Stimulated activated naive CD8-positive, alpha-beta T cell treated with anti-CD3 and anti-CD28 coated beads, Interleukin-15, Interleukin-2, amounts not matched to agents 100 ng/mL and 50 ng/mL, for 24 hours (primary cell): ENCODE data around the gene RNU1-3.
"Not testable (repeated sequence)": the region's sequence is repeated elsewhere in the genome, so short reads cannot be mapped to it uniquely, and the experiment has no call there.

ENCODE experiments used
- H3K27ac Mint-ChIP-seq: one replicate; pipeline ENCODE4 v1.8.0; 2021; ENCODE audit warnings: mild to moderate bottlenecking, mixed read lengths
- H3K27me3 Mint-ChIP-seq: one replicate; pipeline ENCODE4 v1.8.0; 2021; ENCODE audit warnings: mixed read lengths
- H3K36me3 Mint-ChIP-seq: one replicate; pipeline ENCODE4 v1.8.0; 2021; ENCODE audit warnings: low read depth, mixed read lengths
- H3K4me1 Mint-ChIP-seq: one replicate; pipeline ENCODE4 v1.8.0; 2021; ENCODE audit warnings: low read depth, mixed read lengths
- H3K4me3 Mint-ChIP-seq: one replicate; pipeline ENCODE4 v1.8.0; 2021; ENCODE audit warnings: mild to moderate bottlenecking, mixed read lengths
- H3K9me3 Mint-ChIP-seq: one replicate; pipeline ENCODE4 v1.8.0; 2021; ENCODE audit warnings: mixed read lengths

Gene RNU1-3

DNA sequence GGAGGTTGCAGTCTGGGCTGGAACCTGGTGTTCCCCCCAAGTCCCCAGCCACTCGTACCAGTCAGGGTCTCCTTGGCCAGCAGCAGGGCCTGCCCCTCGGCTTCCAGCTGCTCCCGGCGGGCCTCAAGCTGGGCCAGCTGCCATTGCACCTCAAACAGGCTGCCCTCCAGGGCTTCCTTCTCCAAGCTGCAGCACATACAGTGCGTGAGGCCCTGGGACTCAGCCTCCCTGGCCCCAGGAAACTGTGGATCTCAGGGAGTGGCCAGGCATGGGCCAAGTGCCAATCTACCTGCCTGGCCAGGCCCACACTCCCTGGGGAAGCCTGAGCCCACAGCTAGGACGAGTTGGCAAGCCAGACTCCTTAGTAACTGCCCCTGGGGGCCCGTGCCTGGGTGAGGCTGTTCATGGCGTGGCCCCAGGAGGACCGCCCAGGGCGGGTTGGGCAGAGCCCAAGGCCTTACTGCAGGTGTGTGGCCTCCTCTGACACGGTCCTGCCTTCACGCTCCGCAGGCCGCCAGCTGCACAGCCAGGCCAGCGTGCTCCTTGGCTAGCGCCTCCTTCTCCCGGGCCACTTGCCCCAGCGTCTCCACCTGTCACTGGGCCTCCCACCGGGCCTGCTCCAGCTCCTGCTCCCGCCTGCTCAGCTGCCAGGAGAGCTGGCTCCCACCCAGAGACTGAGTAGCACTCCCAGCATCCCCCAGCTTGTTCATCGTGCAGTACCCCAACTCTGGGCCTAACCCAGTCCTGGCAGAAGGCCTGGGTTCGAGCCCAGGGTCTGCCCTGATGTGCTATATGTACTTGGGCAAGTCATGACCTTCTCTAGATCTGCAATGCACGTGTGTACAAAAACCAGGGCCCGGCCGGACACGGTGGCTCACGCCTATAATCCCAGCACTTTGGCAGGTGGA is 42.7 kb downstream of the RNU1-3 start:
- peaks cover 24% of the 10 kb centered on the region for H3K36me3 Mint-ChIP-seq
- H3K4me3 Mint-ChIP-seq, H3K9me3 Mint-ChIP-seq, H3K27ac Mint-ChIP-seq, H3K4me1 Mint-ChIP-seq, H3K27me3 Mint-ChIP-seq: not testable (repeated sequence)

DNA sequence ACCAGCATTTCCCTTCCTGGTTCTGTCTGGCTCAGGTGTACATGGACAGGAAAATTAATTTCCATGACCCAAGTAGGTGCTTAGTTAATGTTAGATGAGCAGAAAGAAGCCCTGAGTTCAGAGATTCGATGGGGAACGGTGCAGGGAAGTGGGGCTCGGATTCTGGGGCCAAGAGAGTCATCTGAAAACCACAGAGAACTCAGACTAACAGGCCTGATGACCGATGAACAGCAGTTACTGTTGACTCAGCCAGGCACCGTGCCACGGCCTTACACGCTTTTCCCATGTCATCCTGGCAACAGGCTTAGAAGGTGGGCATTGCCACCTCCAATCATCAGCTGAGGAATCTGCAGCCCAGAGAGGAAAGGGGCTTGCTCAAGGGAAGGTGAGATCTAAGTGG is 43.4 kb downstream of the RNU1-3 start:
- H3K36me3 Mint-ChIP-seq: peaks cover 17% of the 10 kb centered on the region
- not testable (repeated sequence) for H3K27ac Mint-ChIP-seq, H3K4me1 Mint-ChIP-seq, H3K4me3 Mint-ChIP-seq, H3K27me3 Mint-ChIP-seq, H3K9me3 Mint-ChIP-seq

DNA sequence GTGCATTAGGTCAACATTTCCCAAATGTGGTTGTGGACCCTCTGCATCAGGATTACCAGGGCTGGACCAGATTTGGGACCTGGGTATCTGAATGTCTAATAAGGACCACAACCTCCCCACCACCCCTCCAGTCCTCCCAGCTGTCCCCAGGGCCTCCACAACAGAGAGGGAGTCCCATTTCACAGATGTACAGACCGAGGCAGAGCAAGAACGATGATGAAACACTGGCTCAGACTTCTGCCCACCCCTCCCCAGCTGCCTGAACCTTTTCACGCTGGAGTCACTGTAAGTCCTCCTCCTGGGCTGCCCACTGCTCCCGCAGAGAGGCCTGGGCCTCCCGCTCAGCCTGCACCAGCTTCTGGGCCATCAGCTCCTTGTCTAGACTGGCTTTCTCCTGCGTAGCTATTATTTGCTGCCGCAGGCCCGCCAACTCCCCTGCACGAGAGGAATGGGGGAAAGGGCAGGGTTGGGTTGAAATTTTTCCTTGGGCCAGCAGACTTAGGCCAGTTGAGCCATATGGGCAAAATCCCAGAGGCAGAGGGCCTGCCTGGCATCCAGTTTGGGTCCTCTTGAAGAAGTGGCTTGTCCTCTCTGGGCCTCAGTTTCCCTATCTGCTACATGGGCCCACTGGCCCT is 45.0 kb downstream of the RNU1-3 start:
- not testable (repeated sequence) for H3K4me1 Mint-ChIP-seq

DNA sequence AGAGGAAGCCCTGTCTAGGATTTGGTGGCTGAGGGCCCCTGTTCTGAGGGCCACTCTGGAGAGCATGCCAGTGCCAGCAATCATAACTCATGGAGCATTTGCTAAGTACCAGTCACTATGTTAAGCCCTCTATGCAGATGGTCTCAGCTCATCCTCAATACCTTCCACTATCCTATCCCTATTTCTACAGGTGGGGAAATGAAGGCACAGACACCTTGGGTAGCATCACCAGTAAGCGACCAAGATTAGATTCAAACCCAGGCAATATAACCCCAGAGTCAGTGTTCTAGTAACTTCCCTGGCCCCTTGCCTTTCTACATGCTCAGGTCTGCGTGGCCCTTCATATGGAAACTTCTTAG is 45.5 kb downstream of the RNU1-3 start:
- H3K27me3 Mint-ChIP-seq: no peaks in the 10 kb centered on the region
- no peak overlapping the region for H3K4me3 Mint-ChIP-seq
- H3K9me3 Mint-ChIP-seq: no peaks in the 10 kb centered on the region
- peaks cover 9% of the 10 kb centered on the region for H3K36me3 Mint-ChIP-seq
- no peak overlapping the region for H3K27ac Mint-ChIP-seq
- H3K4me1 Mint-ChIP-seq: no peaks in the 10 kb centered on the region

More for the DNA sequence above, 45.0 kb downstream of the RNU1-3 start:
- H3K4me3 Mint-ChIP-seq, H3K9me3 Mint-ChIP-seq, H3K27me3 Mint-ChIP-seq, H3K27ac Mint-ChIP-seq: not testable (repeated sequence)
- peaks cover 10% of the 10 kb centered on the region for H3K36me3 Mint-ChIP-seq

DNA sequence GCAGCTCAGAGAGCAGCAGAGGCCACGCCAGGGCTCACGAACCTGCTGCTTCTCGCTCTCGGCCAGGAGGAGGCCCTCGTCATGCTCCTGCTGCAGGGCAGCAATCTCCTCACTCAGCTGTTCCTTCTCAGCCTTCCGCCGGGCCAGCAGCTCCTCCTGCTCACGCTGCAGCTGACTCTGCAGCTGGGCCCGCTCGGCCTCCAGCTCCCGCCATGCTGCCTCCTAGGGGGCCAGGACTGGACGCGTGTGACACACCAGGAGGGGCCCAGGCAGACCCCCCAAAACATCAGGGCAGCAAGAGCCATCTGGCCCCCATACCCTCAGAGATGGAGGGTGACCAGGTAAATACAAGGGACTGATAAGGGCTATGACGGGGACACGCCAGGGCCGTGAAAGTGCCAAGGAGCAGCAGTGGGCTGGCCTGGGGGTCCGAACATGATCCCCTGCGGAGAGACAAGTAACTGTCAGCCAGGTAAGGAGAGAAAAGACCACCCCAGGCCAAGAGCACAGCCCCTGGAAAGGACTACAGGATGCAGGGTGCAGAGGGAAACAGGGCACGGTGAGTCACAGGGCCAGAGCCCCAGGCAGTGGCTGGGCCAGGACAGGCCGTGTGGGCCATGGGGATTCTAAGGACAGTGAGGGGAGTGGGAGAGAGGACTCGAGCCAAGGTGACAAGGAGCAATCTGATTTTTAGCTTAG is 46.8 kb downstream of the RNU1-3 start:
- H3K27me3 Mint-ChIP-seq, H3K4me1 Mint-ChIP-seq, H3K4me3 Mint-ChIP-seq, H3K36me3 Mint-ChIP-seq, H3K9me3 Mint-ChIP-seq, H3K27ac Mint-ChIP-seq: not testable (repeated sequence)

DNA sequence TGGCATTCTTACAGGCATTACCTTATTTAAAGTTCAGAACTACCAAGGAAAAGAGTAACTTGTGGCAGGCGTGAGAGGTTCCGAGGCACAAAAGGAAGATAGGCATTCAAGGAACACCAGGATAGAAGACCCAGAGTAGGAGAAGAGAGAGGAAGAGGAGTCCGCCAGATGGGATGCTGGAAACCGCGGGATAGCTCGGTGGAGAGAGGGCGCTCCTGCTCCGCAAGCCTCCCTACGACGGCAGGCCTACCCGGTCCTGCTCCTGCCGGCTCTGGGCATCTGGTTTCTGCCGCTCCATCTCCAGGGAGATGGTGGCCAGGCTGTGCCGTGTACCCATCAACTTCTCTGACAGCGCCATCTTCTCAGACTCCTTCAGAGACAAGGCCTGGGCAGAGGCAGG is 48.0 kb downstream of the RNU1-3 start:
- Mint-ChIP-seq H3K4me1 (no peaks in the 10 kb centered on the region), H3K9me3 (no peaks in the 10 kb centered on the region), H3K4me3 (no peak overlapping the region), H3K27ac (no peak overlapping the region), H3K27me3 (no peaks in the 10 kb centered on the region), H3K36me3 (no peaks in the 10 kb centered on the region)

DNA sequence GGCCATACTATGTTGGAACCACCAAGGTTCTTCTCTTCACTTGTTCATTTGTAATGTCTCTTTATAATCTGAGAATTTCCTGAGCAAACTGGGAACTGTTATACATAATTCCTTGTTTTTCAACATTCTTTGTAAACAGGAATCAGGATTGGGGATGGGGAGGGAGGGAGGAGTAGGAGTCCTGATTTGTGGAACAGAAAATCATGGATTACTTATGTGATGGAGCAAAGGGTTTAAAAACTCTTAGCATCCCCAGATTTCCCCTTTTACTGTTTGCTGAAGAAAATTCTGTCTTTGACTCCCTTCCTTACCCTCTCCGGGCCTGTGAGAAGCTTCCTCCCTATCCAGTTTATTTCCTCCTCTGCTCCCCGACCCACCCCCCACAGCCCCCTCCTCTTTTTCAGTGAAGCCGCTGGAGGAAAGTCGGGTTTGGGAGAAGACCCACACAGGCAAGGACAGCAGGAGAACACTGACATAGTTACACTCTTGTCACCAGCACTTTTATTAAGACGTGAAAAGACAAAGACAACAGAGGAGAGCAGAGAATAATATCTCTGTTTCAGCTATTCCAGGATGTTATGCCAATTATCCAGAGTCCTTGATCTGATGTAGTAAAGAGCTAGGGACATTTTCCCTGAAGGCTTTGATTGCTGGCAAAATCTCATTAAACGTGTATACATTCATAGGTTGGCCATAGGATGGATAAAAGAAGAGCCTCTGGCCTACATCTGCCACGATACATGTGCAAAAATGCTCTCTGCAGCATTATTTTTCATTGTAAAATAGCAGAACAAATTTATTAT is 48.8 kb downstream of the RNU1-3 start:
- no peaks in the 10 kb centered on the region for H3K36me3 Mint-ChIP-seq
- H3K9me3 Mint-ChIP-seq: no peaks in the 10 kb centered on the region
- H3K27ac Mint-ChIP-seq: no peak overlapping the region
- no peak overlapping the region for H3K4me3 Mint-ChIP-seq
- no peaks in the 10 kb centered on the region for H3K27me3 Mint-ChIP-seq
- no peaks in the 10 kb centered on the region for H3K4me1 Mint-ChIP-seq

DNA sequence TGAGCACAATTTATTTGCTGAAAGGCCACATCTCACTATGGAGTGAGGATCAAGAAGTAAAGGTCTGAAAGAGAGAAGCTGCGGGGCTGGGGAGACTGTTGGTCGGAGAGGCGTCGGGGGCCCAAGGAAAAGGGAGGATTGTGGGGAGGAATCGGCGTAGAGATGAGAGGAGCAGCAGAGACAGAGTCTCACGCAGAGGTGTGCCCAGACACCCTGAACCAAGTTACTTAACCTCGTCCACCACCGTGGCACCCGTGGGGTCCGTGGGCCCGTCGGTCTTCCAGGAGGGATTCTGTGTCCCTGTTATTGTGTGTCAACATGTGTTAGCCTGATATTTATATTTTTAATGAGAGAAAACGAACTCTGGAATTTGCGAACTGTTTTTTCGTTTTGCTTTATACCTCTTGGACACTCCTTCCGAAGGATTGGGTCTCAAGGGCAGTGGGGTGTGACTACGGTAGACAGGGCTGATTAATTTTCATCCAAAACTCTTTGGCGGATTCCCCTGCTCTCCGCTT is 49.6 kb downstream of the RNU1-3 start:
- no peak overlapping the region for H3K27ac Mint-ChIP-seq
- H3K27me3 Mint-ChIP-seq: no peaks in the 10 kb centered on the region
- no peaks in the 10 kb centered on the region for H3K9me3 Mint-ChIP-seq
- no peaks in the 10 kb centered on the region for H3K4me1 Mint-ChIP-seq
- no peak overlapping the region for H3K4me3 Mint-ChIP-seq
- H3K36me3 Mint-ChIP-seq: no peaks in the 10 kb centered on the region
